ENCODE results near the gene EID3.

DNA sequence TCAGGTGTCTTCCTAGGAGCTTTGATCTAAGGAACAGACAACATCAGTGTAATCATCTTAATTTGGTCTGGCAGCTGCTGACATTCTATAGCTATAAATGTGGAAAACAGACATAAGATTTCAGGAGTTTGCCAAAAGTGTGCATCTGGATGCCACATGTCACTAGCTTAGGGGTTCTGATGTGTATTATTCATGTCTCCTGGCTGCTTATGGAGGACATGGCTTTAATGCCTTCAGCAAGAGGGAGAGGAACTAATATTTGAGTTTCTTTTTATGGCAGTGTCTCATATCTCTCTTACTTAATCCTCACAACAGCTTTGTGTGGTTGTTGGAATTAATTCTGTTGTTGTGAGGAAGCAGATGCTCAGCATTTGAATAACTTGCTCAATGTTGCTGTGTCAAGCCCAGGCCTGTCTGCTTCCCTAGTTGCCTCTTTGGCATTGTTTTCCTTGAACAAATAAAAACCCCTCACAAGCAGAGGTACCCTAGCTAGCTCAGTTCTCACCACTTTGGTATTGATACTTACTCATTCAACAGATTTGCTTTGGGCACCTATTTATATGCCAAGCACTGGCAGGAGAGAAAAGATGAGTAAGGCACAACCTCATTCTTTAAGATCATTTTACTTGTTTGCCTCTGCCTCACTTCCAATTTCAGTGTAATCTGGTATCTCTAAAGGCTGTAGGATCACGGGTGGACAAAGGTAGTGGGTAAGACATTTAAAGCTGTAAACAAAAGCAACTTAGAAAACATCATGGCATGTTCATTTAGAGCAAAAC is 39.8 kb upstream of the EID3 start:
- TF ChIP-seq, protein P1, sequence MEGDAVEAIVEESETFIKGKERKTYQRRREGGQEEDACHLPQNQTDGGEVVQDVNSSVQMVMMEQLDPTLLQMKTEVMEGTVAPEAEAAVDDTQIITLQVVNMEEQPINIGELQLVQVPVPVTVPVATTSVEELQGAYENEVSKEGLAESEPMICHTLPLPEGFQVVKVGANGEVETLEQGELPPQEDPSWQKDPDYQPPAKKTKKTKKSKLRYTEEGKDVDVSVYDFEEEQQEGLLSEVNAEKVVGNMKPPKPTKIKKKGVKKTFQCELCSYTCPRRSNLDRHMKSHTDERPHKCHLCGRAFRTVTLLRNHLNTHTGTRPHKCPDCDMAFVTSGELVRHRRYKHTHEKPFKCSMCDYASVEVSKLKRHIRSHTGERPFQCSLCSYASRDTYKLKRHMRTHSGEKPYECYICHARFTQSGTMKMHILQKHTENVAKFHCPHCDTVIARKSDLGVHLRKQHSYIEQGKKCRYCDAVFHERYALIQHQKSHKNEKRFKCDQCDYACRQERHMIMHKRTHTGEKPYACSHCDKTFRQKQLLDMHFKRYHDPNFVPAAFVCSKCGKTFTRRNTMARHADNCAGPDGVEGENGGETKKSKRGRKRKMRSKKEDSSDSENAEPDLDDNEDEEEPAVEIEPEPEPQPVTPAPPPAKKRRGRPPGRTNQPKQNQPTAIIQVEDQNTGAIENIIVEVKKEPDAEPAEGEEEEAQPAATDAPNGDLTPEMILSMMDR (IDR thresholded peaks at IDR 0.05; ENCODE audit: low read depth, low read length, missing input control) = no peak
- TF ChIP-seq RAD21 (IDR thresholded peaks at IDR 0.05) (no peak), SP1 (IDR thresholded peaks at IDR 0.05) (no peak)
- TF ChIP-seq, protein P2, sequence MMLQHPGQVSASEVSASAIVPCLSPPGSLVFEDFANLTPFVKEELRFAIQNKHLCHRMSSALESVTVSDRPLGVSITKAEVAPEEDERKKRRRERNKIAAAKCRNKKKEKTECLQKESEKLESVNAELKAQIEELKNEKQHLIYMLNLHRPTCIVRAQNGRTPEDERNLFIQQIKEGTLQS (IDR thresholded peaks at IDR 0.05) = no peak
- TF ChIP-seq, protein P3, sequence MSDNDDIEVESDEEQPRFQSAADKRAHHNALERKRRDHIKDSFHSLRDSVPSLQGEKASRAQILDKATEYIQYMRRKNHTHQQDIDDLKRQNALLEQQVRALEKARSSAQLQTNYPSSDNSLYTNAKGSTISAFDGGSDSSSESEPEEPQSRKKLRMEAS (IDR thresholded peaks at IDR 0.05) = no peak

All from liver (tissue), 3 donors.